Peyer's patch (tissue), 4 donors: ENCODE measurements around the gene AK8.

Source experiments
- CTCF ChIP-seq, 6 experiments: fragments of 450-650 bp in 4 of 6; fragments of 200-600 bp in 2 of 6; sonication (generic) in 1 of 6; IDR thresholded peaks; one replicate each; pipeline ENCODE4 v1.5.1; 2017 to 2019; ENCODE audit warnings: antibody characterized with exemption in 6 of 6, mild to moderate bottlenecking in 3 of 6, moderate library complexity in 1 of 6
- POLR2A ChIP-seq, 2 donors: fragments of 450-650 bp; IDR thresholded peaks; one replicate each; pipeline ENCODE4 v1.5.1; 2017; ENCODE audit warnings: antibody characterized with exemption in 2 of 2, mild to moderate bottlenecking in 2 of 2, moderate library complexity in 2 of 2

GRCh38 chr9:132879457-132880323, 1.6 kb upstream of the AK8 start:
- no peak for TF ChIP-seq CTCF (IDR thresholded peaks at IDR 0.05)
- no peak for TF ChIP-seq POLR2A (IDR thresholded peaks at IDR 0.05)
